ENCODE results near the gene LCE3B.

DNA sequence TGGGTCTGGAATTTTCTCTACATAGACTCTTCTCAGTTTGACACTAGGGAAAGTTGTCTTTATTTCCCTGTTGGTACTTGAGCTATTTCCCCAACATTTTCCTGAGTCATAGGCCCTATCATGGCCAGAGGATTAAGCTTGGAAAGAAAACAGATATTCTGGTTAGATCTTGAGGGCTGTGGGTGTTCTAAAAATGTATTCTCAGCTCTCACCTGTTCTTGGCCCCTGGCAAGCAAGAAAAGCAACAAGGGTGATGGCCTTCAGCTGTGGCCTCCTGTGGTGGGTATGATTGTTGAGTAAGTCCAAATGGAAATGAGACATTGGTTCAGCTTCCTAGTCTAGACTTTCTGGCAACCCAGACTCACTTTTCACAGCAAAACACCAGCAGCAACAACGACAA lies 26.7 kb downstream of the LCE3B start:
- TF ChIP-seq, protein P1, sequence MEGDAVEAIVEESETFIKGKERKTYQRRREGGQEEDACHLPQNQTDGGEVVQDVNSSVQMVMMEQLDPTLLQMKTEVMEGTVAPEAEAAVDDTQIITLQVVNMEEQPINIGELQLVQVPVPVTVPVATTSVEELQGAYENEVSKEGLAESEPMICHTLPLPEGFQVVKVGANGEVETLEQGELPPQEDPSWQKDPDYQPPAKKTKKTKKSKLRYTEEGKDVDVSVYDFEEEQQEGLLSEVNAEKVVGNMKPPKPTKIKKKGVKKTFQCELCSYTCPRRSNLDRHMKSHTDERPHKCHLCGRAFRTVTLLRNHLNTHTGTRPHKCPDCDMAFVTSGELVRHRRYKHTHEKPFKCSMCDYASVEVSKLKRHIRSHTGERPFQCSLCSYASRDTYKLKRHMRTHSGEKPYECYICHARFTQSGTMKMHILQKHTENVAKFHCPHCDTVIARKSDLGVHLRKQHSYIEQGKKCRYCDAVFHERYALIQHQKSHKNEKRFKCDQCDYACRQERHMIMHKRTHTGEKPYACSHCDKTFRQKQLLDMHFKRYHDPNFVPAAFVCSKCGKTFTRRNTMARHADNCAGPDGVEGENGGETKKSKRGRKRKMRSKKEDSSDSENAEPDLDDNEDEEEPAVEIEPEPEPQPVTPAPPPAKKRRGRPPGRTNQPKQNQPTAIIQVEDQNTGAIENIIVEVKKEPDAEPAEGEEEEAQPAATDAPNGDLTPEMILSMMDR (IDR thresholded peaks at IDR 0.05) = no peak
- TF ChIP-seq POLR2AphosphoS5 (IDR thresholded peaks at IDR 0.05) = no peak
